NCI-H226 (cell line): ENCODE results near the gene GSAP.

Experiments used
- DNase-seq: peaks from one replicate; pipeline ENCODE4 v3.0.0-alpha.2; 2015

GSAP gene

DNA sequence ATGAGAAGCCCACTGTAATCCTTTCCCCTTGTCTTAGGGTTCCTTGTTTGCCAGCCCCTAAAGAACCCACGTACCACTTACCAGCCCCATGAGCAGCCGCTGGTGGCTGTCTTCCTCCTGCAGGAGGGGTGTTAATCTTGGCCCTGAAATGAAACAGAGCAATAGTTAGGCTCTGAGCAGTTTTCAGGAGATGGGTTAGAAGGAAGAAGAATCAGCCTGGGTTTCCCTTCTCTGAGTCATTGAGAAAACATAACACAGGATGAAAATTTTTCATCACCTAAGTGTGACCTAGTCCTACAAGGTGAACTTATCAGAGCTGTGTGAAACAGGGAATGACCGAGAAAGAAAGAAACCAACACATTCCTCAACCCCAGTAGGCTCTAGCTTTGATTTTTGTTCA lies 90.0 kb downstream of the GSAP start:
- peak; percentile 53 for DNase-seq

DNA sequence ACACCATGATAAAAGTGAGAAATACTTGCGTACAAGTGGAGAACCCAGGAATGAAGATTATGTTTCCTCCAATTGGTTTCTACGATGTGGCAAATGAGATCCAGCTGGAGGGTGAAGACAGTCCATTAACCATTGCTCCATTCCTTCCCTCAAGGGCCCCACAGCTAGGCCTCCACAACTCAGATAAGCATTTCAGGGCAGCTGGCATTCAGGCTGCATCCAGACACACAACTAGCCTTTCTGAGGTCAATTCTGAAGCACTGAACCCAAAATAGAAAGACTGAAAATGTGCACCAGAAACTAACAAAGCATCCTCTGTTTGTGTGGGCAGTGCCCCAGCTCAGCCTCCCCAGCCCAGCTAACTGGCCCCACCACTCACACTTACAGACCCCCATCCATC lies 94.8 kb downstream of the GSAP start:
- DNase-seq, result no peak

DNA sequence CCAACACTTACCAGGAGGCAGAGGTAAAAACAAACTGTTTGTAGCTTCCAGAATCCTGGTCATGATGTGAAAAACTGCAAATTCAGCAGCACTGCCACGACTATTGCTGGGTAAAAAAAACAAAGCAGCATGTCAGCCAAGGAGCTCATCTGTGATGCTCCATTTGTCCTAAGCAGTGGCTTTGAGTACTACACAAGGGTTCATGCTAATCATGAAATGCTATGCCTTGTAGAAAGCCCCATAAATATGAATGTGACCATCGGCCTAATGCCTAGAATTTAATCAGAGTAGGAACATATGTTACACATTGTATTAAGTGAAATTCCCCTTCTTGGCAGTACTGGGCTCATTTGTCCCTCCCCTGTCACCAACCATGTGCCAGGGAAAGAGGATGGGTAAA lies 95.4 kb downstream of the GSAP start:
- DNase-seq, result no peak

DNA sequence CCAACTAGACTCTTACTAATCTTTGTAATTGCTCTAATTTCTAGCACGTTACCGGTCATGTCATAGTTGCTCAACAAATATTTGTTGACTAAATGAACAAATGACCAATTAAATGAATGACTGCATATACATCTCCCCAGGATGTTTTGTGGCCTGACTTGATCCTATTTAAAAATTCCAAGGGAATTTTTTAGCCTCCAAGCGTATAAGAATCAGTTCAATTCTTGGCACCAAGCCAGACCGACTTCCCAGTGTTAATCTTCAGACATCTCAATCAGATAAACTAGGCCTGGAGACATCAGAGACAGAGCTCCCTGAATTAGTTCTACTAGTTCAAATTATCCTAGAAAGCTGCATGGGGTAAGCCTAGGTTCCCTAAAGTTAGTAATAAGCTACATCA lies 96.0 kb downstream of the GSAP start:
- no peak for DNase-seq

DNA sequence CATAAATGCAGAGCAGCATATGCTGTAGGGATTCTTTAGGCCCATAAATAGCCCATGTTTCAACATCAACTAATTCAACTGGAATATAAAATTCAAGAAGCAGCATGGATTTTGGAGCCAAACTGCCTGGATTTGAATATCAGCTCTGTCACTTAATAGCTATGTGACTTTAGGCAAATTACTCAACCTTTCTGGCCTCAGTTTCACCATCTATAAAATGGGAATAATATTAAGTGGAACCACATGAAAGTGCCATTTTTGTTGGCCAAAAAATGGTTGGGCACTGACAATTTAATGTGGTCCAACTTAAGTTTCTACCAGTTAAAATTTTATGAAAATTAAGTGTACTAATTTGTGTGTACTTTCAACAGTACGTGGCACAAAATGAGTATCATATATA lies 98.1 kb downstream of the GSAP start:
- no peak for DNase-seq

DNA sequence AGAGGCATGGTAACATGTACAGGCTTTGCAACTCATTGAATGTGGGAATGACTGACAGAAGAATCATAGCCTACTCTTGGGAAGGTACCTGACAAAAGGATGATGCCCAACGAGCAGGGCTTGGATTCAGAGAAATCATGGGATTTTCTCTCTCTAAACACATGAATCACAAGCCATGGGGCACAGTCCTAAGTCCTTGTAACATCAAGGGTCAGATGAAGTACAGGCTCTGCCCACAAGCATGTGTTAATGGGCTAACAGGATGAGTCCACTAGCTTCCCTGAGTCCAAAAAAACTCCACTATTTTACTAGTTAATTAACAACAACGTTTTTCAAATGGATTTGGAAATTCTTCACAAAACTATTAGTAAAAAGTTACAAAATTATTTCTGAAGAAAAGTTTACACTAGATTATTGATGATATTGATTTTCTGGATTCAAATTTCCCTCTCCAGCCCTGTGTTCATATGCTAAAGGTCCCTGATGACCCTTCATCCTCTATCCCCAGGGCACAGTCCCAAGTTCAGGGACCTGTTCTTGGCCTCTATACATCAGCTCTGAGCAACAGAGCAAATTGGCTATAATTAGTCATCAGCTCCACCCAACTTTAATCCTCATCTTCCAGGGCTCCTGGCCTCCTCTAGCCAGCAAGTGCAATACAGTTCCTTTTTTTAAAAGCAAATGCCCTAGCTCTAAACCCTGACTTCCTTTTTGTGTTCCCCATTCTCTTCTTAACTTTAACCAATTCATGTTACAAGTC lies 99.8 kb downstream of the GSAP start:
- no peak for DNase-seq

DNA sequence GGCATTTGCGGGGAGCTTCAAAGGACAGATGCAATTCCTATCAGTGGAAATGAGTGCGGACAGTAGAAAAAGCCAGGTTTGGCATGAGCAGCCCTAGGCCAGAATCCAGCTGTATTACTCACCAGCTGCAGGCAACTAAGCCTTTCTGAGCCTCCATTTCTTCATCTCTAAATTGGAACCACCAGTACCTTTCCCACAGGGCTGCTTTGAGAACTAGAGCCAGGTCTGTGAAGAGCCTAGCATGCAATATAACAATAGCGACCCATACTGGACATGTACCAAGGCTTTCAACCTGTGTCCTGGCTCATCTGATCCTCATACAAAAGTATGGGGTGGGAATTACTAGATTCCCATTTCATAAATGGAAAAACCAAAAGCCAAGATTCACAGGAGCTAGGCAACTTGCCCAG lies 101.0 kb downstream of the GSAP start:
- DNase-seq, result no peak

DNA sequence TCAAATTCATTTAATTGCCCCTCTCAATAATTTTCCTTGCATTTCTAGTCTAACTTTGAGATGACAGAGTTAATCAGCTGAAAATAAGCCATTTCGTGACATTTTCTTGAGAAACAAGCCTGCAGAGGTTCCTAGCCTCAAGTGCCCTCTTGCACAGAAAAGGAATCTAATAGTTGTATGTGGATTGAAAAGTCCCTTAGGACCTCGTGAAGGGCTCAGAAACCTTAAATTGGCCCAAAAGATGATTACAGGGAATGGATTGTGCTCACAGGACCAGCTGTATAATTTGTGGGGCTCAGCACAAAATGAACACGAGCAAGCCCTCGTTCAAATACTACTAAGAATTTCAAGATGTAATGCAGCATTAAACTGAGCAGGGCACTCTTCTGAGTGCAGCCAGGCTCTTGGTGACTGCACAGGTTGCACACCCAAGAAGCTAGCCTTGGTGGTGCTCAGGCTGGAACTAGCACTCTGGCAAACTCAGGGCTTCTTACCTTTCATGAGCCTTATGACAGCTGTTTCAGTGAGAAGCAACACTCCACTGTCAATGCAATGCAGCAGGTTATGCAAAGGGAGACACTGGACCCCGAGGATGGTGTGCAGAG lies 102.2 kb downstream of the GSAP start:
- no peak for DNase-seq

DNA sequence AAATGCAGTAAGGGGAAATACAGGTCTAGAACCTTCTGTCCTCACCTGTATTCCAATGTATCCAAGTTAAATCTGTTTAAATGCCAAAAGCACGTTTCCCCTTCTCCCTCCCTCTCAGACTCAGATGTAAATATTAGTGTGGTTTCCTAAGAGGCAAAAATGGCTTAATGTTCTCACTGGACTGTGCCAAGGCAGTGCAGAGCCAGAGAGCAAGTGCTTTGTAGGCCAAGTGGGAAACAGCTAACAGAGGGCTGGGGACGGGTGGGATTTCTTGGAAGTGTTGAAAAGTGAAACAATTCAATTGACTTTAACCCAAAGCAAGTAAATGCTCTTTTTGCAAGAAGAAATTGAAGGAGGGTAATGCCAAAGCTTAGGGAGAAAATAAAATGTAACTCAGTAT lies 103.1 kb downstream of the GSAP start:
- no peak for DNase-seq

DNA sequence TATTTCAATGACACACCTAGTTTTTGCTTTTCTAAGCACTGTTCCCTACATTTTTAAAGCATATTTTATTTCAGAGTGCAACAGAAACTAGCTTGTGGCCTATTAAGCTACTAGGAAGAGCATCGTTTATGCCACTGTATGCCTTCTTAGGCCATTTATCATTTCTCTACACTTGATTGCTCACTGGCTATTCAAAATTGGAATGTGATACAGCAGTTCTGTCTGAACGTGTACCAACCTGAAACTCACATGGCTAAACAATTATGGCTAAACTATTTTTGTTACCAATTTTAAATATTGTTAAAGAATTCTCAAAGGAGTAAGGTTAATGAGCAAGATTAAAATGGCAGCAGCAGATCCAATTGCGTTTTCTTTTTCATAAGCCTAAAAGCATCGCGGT lies 105.2 kb downstream of the GSAP start:
- DNase-seq, result no peak

DNA sequence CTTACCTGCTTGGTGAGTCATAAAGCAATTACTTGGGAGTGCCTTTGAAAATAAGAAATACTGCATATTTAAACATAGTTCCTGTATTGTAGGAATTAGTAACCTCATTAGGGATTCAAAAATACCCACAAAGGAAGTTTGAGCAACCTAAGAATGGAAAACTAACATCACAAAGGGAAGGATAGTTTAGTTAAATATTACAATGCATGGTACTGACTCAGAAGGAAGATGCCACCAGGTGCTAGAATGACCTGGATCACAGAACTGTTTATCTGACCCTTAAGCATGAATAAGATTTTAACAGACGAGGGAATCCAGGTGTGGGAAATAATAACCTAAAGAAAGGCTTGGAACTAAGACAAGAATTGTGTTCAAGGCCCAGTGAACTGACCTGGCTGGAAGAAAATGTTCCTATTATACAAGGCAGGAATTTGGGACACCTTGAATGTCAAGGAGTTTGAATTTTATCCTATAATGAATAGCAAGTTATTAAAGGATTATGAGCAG lies 106.4 kb downstream of the GSAP start:
- no peak for DNase-seq

DNA sequence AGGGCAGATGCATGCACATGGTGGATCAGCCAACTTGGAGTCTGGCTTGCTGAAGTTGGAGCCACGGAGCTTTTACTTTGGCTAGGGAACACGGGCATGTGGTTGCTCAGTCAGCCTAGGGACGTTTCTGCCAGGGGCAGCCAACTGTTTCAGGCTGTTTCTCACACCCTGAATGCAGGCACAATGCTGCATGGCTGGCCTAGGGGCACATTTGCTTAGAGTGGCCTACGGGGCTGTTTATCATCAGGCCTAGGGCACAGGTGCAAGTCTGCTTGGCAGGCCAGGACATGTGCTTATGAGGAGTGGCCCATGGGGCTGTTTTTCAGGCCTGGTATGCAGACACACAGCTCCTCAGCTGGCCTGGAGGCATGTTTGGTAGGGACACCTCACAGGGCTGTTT lies 107.4 kb downstream of the GSAP start:
- no peak for DNase-seq

DNA sequence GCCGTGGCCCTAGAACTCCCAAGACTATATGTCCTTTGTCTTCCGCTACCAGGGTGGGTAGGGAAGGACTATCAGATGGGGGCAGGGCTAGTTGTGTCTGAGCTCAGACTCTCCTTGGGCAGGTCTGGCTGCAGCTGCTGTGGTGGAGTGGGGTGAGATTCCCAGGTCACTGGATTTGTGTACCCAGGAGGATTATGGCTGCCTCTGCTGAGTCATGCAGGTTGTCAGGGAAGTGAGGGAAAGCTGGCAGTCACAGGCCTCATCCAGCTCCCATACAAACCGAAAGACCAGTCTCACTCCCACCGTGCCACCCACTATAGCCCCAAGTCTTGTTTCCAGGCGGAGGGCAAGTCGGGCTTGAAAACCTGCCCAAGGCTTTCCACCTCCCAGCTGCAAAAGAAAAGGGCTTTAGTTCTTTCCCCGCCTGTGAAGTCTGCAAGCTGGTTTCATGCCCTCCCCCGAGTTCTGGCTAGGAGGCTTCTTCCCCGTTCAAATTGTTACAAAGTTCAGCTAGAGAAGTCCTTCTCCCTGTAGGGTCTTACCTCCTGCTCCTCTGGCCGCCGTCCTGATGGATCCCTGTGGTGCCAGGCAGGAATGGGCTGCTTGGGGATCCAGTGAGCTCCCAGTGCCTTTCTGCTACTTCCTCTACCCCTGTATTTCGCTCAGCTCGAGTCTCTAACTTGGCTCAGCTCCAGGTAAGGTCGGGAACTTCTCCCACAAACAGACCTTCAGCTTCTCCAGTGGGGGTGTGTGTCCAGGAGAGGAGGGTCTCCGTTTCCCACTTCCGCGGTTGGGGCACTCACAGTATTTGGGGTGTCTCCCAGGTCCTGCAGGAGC lies 109.7 kb downstream of the GSAP start:
- no peak for DNase-seq

DNA sequence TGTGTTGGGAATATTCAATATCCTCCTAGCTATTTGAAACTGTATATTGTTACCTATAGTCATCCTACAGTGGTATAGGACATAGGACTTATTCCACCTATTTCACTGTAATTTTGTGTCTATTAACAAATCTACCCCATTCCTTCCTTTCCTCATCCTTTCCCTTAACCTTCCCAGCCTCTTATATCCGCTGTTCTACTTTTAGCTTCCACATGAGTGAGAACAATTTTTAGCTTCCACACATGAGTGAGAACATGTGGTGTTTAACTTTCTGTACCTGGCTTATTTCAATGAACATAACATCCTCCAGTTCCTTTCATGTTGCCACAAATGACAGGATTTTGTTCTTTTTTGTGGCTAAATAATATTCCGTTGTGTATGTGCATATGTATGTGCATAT lies 120.6 kb downstream of the GSAP start:
- DNase-seq, result no peak

DNA sequence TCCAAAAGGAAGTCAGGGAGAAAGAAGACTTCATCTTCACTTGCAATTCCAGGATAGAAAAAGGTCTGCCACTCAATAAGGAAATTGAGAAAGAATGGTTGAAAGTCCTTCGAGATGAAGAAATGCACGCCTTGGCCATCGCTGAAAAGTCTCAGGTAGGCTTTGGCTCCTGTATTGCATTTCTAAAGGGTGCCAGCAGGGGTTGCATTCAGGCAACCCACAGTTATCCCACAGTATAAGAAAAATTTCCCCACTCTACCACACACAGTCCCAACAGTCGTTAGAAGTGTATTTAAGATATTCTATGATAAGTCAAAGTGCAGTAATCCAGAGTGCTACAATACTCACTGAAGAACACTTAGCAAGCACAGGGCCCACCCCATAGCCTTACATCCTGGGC lies 123.1 kb downstream of the GSAP start:
- no peak for DNase-seq

DNA sequence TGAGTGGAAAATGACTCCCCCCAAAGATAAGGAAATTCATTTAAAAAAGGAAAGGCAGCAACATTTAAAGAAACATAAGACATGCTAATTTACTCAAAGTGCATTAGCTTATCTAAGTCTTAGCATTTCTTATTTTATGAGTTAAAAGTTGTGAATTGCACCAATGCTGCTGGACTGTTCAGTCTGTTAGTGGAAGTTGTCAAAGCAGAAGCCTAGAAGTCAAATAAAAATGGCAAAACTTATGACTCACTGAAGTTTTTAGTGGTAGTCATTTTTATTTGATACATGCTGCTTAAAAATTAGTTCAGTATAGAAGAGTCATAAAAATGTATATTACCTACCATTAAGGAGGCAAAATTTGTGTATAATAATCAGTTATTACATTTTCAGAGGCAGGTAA lies 125.7 kb downstream of the GSAP start:
- DNase-seq, result no peak

DNA sequence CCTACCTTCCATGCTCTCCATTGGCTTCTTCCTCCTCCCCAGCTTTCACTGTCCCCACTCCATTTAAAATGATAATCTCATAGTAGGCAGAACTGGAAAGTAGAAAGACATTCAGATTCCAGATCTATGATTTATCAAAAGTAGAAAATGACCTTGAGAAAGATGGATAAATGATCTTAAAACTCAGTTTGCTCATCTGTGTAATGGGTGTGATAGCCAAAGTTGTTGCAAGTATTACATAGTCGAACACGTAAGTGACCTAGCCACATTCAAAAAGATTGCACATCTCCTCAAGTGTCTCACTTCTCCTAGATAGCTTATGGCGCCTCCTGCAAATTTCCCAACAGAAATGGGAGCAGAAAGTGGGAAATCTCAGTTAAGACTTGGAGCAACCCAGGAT lies 126.8 kb downstream of the GSAP start:
- no peak for DNase-seq

DNA sequence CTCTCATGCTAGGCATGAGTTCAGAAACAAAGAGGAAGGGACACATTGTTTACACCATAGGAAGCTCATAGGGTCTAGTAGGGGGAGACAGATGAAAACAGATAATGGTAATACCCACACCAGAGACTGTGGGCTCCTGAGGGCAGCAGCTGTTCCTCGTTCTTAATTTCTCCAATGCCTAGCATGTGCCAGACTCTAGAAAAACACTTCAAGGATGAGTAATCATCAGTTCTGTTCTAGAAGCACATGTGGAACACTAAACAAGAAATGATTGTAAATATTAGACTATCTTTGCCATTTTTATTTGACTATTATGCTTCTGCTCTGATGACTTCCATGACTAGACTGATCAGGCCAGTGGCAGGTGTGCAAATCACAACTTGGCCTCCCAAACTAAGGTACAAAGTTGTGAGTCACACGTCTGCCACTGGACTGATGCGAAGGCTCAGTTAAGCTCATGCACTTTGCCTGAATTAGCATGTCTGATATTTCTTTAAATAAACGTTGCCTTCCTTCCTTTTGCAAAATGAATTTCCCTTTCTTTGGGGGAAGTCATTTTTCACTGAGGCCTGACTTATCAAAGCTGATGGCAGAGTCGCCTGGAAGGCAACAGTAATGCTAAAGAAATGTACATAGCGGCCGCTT lies 127.4 kb downstream of the GSAP start:
- no peak for DNase-seq

DNA sequence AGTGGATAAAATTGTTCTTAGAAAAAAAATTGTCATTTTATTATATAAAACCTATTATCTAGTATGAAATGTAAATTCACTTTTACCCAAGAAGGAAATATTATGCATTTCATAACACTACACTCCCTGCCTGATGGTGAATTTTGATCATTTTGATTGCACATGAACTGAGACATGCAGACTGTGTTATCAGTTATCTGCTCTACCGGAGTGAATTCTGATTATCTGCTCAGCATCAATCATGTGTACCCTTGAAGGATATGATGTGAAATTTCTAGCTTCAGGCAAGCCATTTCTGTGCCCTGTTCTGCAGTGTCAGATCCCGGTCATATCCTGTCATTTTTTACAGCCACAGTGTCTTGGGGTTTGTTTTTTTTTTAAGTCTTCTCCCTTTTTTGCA lies 131.5 kb downstream of the GSAP start:
- DNase-seq, result no peak

DNA sequence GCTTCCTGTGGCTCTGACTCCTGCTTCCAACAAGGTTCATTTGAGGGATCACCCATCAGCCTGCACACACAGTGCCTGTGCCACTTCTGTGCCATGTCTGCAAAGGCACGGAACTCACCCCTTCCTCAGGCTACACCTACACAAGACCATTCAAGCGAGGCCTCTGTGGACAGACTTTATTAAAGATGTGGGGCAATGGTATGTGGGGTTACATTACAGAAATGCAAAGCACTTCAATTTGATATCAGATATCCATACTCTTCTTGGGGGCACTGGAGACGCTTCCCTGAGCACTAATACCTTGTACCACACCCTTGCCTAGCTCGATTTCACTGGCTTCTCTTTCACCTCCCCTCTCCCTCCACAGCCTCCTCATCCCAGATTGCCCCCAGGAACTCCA lies 132.1 kb downstream of the GSAP start:
- DNase-seq, result no peak

DNA sequence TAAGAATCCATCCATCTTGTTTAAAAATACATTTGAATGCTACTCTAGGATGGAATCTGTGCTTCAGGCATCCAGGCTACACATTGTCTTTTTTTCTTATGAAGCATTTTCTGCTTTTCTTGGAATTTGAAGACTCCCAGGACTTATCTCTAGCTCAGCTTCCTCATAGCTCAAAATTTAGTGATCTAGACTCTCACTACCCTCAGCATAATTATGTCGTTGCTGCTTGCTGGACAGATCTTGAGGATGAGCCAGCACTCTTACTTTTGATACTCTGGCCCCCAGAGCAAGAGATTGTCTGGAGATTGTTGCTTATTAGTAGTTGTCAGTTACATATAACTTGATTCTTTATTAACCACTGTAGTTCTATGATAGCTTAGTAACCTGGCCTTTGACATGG lies 133.3 kb downstream of the GSAP start:
- DNase-seq, result no peak

DNA sequence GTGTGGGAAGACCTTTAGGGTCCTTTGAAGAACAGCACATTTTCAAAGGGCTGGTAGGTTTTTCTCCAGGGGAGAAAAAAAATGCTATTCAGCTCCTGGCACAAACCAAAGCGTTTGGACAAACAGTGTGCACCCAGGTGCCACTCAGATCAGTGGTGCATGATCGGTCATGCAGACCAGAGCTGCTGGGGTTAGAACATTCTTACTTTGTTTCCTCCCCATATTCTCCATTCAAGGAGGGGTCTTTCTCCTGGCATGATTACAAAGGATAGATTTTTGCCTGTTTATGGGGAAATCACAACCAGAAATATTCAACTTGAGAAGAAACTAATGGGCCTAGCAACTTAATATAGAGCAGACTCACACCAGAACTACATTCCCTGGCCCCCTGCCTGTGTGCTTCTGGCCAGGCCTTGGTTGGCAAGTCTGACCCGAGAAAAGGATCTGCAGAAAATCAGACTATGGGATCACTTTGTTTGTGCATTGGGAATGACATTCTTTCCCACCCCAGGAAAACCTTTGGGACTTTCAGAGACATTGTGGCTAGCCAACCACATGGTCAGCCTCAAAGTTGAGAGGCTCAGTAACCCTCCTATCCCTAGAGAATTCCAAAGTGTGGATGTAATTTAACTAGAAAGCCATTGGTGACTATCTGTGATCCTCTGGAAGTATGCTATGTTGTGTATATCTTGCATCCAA lies 134.2 kb downstream of the GSAP start:
- no peak for DNase-seq

DNA sequence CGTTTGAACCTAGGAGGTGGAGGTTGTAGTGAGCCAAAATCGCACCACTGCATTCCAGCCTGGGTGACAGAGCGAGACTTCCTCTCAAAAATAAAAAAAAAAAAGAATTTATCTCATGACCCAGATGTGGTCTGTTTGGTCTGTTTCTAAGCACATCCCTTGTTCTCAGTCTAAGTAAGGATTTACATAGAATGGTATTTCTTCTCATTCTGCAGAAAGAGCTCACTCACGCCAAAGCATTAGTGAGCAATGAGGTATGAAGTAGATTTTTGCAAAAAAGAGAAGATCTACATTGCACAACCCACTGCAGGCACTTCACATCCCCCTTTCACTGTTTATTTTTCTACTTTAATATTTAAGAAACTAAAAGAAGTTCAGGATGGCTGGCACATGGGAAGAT lies 140.0 kb downstream of the GSAP start:
- DNase-seq, result no peak
